Measurements from ENCODE around the gene KCNH2. TPM values are rescaled to one million over a fixed set of nuclear protein-coding genes. Genes with fewer than 3 reads are reported as not detected.

Gene KCNH2
- total RNA-seq, 1 experiment from 2014 or later = 1.8 TPM

GRCh38 chr7:150935149-150935548 is 43.0 kb downstream of the KCNH2 start:
- TF ChIP-seq REST (IDR thresholded peaks at IDR 0.05; ENCODE audit: insufficient read depth in 1 of 2, low read depth in 2 of 2, low read length in 1 of 2) (no peak), CTCF (IDR thresholded peaks at IDR 0.05) (no peak), POLR2AphosphoS5 (IDR thresholded peaks at IDR 0.05; ENCODE audit: low read depth, low read length) (no peak), SIN3A (IDR thresholded peaks at IDR 0.05; ENCODE audit: borderline replicate concordance, insufficient read depth, low read depth, low read length) (no peak), TCF7L2 (IDR thresholded peaks at IDR 0.05; ENCODE audit: low read depth, low read length) (no peak)
- in situ Hi-C loops (cut with HindIII; ENCODE audit: low pct_unique_long_range_greater_than_20kb, low sequenced_read_pairs) = no loop called here
- POLR2A ChIA-PET = interaction anchor here (0.6 kb wide), 1 partner anchor 15 kb away, joined by 3 read pairs; no protein-coding TSS in a partner anchor
- no peaks in the 10 kb centered on the region for H3K9me3 ChIP-seq (ENCODE audit: control insufficient read depth, insufficient read depth, low read depth, low read length)
- no peak for ATAC-seq
- no peak overlapping the region for H3K4me3 ChIP-seq (ENCODE audit: low read depth in 2 of 2, low read length in 2 of 2)
- no peak for DNase-seq (ENCODE audit: low read depth, low spot score)
- intact Hi-C loops (cut with micrococcal nuclease; ENCODE audit: unreplicated experiment) = no loop called here
- H3K36me3 ChIP-seq (ENCODE audit: control insufficient read depth, insufficient read depth, low read length) = no peaks in the 10 kb centered on the region
- CTCF ChIA-PET = no interaction called here
- H3K4me1 ChIP-seq (ENCODE audit: control insufficient read depth, insufficient read depth, low read length) = no peaks in the 10 kb centered on the region
- no peak overlapping the region for H3K27ac ChIP-seq (ENCODE audit: low read length)
- no TSS peak for BruUV-seq (replicated peaks)
- H3K27me3 ChIP-seq (ENCODE audit: control insufficient read depth, insufficient read depth, low read length) = 0 out of 2 replicates have a peak, but pooled peaks cover 3% of the 10 kb centered on the region

GRCh38 chr7:150934045-150934766 is 43.9 kb downstream of the KCNH2 start:
- POLR2A ChIA-PET = no interaction called here
- no peaks in the 10 kb centered on the region for H3K36me3 ChIP-seq (ENCODE audit: control insufficient read depth, insufficient read depth, low read length)
- H3K27me3 ChIP-seq (ENCODE audit: control insufficient read depth, insufficient read depth, low read length) = peaks cover 3% of the 10 kb centered on the region; the same call in 1 of the 2 replicates
- ATAC-seq = no peak
- H3K4me1 ChIP-seq (ENCODE audit: control insufficient read depth, insufficient read depth, low read length) = no peaks in the 10 kb centered on the region
- in situ Hi-C loops (cut with HindIII; ENCODE audit: low pct_unique_long_range_greater_than_20kb, low sequenced_read_pairs) (no loop called here), intact Hi-C loops (cut with micrococcal nuclease; ENCODE audit: unreplicated experiment) (no loop called here)
- DNase-seq (ENCODE audit: low read depth, low spot score) = no peak
- H3K9me3 ChIP-seq (ENCODE audit: control insufficient read depth, insufficient read depth, low read depth, low read length) = no peaks in the 10 kb centered on the region
- no TSS peak for BruUV-seq (replicated peaks)
- H3K27ac ChIP-seq (ENCODE audit: low read length) = no peak overlapping the region
- no peak overlapping the region for H3K4me3 ChIP-seq (ENCODE audit: low read depth in 2 of 2, low read length in 2 of 2)
- CTCF ChIA-PET = no interaction called here
- no peak for TF ChIP-seq POLR2AphosphoS5 (IDR thresholded peaks at IDR 0.05; ENCODE audit: low read depth, low read length)
- TF ChIP-seq TCF7L2 (IDR thresholded peaks at IDR 0.05; ENCODE audit: low read depth, low read length) = no peak
- no peak for TF ChIP-seq SIN3A (IDR thresholded peaks at IDR 0.05; ENCODE audit: borderline replicate concordance, insufficient read depth, low read depth, low read length)
- TF ChIP-seq REST (IDR thresholded peaks at IDR 0.05; ENCODE audit: insufficient read depth in 1 of 2, low read depth in 2 of 2, low read length in 1 of 2) = no peak
- no peak for TF ChIP-seq CTCF (IDR thresholded peaks at IDR 0.05)
